HT-29 (cell line): Measurements from ENCODE around the gene SPATA31C2. TPM values are rescaled to one million over a fixed set of nuclear protein-coding genes. Genes with fewer than 3 reads are reported as not detected.
"Not testable (repeated sequence)": the region's sequence is repeated elsewhere in the genome, so short reads cannot be mapped to it uniquely, and the experiment has no call there.

ENCODE experiments used
- DNase-seq: peaks from one replicate; pipeline ENCODE4 v3.0.0-alpha.2; 2015; ENCODE audit warnings: low spot score
- total RNA-seq: library from RNA; depleted of rRNA; stranded (reverse); fragments of >200 nt; shearing (Covaris generic); gene quantifications from 2 replicates; pipeline ENCODE4 v1.2.3, GENCODE V29; 2014; rRNA removed

The SPATA31C2 gene
- total RNA-seq, 1 experiment from 2014 or later, result not detected

DNA sequence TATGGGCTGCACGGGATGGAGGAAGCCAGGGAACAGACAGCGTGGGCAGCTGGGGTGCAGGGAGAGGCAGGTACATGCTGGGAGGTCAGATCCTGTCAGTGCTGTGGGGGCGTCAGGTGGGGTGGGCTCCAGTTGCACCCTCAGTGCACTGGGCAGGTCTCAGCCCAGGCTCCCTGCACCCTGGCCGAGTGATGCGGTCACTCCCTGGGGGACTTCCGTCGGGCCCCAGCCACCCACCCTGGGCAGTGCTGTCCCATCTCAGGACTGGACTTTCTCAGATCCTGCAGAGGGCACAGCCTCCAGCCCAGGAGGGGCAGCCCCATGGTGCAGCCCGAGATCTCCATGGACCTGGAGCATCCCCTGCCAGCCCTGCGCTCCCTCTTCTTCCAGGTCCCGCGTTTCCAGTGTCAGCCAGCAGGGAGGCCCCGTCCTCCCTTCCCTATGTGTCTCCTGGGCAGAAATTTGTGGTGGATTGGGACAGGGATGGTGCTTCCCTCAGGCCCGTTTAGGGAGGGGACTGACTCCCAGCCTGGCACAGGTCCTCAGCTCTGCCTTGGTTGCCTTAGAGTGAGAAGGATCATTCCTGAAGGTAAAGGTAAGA is 10.5 kb downstream of the SPATA31C2 start:
- DNase-seq, result not testable (repeated sequence)

DNA sequence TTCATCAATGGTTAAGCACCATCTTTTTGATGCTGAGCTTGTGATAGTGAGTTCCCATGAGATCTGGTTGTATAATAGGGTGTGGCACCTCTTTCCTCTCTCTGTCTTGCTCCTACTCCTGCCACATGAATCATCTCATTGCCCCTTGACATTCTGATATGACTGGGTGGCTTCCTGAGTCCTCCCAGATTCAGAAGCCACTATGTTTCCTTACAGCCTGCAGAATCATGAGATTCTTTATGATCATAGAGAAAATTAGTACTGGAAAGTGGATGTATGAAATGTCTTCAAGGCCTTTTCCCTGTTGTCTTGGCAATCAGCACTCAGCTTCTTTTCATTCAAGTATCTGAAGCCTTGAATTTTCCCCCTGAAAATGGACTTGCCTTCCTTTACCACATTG is 14.9 kb downstream of the SPATA31C2 start:
- not testable (repeated sequence) for DNase-seq

DNA sequence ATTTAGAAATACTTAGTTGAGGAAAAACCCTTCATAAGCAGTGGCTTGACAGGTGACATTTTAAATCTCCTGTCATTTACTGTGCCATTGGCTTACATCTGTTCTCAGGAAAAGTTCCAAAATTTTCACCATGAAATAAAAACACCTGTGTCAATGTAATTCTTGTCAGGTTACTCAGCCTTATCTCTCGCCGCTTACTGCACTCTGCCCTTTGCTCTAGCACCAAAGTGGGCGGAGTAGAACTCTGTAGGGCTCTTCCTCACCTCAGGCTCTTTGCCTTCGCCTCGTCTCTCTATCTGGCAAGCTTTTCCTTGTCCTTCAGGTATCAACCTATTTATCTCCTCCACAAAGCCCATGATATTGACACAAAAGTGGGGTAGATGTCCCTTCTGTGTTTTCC is 20.2 kb downstream of the SPATA31C2 start:
- DNase-seq, result not testable (repeated sequence)

DNA sequence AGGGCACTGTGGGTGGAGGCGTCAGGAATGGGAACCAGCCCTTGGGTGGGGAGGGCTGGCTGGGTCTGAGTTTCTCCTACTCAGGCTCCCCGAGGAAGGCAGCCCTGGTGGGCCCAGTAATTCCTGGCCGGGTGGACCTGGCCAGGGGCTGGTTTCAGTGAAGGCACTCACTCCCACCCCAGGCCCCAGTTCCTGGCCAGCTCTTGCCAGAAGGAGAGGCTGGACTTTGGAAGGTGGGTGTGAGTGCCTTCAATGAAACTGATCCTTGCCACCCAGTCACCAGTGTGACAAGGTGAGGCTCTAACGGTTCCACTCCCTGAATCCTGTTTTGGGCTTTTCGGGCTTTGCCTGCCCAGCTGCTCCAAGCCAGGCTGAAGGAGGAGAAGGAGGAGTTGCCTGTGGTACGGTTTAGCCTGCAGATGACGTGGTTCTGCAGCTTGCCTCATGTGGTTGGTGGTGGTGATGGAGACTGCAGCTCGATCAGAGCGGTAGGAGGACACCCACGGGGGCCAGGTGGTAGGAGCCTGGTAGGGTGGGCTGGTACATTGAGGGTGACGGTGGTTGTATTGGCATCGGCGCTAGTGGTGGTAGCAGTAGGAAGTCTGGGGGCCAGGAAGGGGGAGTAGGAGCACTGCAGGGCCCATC is 23.2 kb downstream of the SPATA31C2 start:
- not testable (repeated sequence) for DNase-seq

DNA sequence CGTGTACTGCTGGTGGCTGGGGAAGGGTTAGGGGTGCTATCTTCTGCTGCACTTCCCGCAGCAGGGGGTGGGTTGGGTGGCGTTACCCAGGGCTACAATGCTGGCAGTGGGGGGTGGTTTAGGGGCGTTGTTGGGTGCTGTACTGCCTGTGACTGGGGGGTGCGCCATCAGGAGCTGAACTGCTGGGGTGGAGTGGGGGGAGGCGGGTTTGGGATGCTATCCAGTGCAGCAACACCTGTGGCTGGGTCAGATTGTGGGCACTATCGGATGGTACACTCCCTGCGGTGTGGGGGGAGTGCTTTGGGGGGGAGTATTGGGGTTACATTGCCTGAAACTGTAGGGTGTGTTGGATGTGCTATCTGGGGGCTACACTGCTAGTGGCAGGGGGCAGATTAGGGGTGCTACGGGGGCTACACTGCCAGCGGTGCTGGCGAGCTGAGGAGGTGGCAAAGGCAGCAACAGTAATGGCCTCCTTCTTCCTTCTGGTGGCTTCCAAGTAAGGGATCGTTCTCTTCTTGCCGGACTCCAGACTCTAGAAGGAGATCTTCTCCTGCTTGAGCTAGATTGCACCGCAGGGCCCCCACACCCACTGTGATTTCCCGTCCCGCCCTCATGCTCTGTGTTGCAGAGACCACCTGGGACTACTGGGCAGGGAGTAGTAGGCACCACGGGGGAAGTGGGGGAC is 23.9 kb downstream of the SPATA31C2 start:
- DNase-seq, result not testable (repeated sequence)

DNA sequence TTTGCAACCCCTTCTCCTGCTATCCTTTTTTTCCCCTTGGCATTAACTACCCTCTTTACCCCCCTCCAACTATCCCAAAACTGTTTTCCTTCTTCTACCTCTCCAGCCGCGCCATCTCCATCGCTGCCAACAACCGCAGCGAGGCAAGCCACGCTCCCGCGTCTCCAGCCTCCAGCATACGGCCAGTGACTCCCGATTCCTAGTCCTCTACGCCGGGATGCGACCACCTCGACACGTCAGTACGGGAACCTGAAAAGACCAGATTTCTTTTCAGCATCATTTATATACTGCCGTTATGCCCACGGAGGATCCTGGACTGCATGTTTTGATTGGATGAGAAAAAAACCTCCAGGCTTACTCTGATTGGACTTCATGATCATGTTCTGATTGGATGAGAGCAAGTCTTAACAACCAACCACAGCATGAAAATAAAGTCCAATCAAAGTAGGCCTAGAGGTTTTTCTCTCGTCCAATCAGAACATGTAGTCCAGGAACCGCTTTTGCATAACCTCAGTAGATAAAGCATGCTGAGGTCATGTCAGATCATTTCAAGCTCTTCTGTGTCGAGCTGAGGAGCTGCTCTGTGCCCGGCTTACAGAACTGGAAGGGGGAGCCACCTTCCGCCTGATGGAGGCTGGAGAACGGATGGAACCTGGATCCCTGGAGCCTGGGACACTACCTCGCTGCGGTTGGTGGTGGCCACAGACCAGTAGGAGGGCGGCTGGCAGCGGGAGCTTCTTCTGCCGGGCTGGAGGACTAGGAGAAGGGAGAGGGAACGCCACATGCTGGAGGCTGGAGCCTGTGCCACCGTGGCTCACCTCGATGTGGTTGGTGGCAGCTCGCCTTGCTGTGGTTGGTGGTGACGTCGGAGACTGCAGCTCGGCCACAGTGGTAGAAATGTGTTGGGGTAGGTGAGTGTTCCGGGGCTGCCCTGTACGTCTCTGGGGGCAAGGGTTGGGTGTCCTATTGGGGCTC is 24.8 kb downstream of the SPATA31C2 start:
- not testable (repeated sequence) for DNase-seq

DNA sequence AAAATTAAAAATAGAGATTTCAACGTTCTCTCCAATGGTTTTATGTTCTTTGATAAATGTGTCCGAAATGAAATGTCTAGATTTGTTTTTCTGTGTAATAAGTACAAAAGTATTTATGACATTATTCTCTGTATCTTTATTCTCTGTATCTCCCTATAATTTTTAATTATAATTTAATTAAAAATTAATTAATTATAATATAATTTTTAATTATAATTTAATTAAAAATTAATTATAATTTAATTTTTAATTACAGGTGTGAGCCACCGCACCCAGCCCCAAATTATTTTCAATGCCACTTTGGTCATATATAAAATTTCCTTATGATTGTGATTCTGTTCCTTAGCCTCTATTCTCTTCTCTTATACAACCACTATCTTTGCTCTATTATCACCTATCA is 28.2 kb downstream of the SPATA31C2 start:
- DNase-seq, result no peak

DNA sequence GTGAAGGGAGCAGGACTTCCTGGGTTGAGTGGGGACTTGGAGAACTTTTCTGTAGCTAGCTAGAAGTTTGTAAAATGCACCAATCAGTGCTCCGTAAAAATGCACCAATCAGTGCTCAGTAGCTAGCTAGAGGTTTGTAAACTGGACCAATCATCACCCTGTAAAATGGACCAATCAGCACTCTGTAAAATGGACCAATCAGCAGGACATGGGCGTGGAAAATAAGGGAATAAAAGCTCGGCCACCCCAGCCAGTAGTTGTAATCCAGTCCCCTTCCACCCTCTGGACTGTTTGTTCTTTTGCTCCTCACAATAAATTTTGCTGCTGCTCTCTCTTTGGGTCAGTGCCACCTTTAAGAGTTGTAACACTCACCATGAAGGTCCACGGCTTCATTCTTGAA is 29.5 kb downstream of the SPATA31C2 start:
- DNase-seq, result no peak

DNA sequence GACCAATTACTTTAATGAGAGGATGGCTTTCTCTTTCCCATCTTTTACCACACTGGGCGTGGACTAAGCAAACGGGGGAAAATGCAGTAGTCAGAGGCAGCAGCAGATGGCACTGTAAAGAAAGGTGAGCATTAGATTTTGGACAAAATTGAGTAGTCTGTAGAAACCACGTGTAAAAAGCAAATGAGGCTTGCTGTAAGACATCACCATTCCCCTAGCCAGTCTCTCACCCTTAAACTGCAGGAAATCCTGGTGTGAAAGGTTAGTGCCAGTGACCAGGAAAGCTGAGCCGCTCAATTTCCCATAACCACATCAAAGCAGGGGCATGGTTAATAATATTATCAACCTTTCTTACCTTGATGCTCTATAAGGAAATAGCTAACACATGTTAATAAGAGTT is 31.8 kb downstream of the SPATA31C2 start:
- peak; percentile 42 for DNase-seq

DNA sequence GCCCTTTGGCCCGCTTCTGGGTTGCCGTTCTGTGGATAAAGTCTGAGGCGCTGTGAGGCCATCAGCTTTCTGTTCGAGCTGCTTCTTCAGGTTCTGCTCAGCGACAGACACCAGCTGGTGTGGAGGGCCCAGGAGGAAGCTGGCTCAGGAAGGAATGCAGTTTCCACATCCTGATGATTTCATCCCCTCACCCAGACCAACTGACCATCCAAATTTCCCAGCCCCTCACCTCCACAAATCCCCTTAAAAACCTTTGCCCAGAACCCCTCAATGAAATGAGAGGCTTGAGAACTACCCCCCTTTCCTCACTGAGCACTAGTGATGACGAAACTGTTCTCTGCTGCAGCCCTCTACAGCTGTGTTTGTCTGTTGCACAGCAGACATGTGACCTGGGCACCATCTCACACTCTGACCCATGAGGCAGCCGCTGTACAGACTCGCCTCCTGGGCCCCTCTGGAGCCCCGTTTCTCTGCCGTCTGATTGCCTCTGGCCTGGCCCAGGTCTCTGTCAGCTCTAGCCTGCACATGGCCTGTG is 45.4 kb downstream of the SPATA31C2 start:
- no peak for DNase-seq

DNA sequence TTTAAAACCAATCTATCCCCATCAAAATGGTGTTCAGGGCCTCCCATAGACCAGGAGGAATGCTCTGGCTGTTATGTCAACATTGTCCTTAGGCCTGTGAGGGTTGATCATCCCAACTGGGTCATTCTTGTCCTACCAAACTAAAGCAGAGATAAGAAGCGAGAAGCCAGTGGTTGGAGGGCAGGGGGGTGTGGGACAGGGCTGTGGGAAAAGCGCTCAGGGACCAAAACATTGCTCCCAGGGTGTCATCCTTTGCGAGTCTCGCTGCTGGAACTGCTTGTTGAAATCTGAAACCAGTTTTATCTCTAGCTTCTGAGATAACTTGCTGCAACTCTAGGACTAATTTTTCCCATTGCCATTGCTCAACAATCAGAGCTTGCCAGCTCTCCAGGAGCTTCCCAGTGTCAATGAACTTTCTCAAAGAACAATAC is 48.1 kb downstream of the SPATA31C2 start:
- no peak for DNase-seq

DNA sequence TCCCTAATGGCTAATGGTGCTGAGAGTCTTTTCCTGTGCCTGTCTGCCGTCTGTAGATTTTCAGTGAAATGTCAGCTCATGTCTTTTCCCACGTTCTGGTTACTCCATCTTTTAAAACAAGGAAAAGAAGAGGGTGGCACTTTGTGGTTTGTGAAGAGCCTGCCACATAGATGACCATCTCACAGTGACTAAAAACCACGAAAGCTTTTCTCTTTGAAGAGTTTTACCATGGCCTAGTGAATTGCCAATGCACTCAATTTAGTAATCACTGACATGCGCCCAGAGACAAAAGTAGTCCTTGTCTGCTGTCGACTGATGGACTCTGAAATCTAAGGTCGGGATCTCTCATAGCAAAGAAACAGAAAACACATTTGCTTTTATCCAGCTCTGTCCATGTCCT is 50.4 kb downstream of the SPATA31C2 start:
- no peak for DNase-seq

DNA sequence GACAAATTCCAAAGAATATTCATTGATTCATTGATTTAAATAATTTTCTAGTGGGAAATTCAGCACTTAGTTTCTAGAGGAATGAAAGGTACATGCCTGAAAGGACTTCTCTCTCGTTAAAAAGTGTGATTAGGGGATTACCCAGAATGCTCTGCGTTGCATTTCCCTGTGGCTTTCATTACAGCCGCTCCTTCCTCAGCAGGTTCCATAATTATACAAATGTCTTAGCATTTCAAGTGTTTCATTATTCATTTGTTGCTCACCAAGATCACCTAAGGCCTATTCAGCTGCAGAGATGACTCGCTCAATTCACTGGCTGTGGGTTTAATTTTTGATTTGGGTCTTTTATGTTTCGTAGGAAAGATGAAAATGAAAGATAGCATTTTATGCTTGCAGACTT is 52.8 kb downstream of the SPATA31C2 start:
- no peak for DNase-seq

DNA sequence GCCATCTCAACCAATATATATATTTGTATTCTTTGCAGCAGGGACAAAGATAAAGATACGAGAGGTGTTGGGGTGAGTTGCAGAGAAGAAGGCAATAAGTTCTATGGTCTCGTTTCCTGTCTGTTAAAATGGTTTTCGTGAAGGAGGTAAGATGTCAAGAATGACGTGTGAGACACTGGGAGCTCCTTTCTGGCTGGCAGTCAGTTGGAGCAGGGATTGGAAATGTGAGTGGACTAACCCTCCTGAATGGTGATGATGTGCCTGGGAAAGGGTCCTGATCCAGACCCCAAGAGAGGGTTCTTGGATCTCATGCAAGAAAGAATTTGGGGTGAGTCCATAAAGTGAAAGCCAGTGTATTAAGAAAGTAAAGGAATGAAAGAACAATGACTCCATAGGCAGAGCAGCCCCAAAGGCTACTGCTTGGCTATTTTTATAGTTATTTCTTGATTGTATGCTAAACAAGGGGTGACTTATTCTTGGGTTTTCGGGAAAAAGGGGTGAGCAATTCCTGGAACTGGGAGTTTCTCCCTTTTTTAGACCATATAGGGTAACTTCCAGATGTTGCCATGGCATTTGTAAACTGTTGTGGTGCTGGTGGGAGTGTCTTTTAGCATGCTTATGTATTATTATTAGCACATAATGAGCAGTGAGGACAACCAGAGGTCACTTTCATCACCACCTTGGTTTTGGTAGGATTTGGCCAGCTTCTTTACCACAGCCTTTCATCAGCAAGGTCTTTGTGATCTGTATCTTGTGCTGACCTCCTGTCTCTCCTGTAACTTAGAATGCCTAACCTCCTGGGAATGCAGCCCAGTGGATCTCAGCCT is 53.7 kb downstream of the SPATA31C2 start:
- no peak for DNase-seq

Other genes with a start within 250 kb of the SPATA31C2 start
- gene SPATA31C1, start 220.5 kb downstream of the SPATA31C2 start, total RNA-seq, result not detected in 2 replicates
- gene CDK20, start 163.9 kb downstream of the SPATA31C2 start, total RNA-seq, result 5.8 and 6.2 TPM in 2 replicates
- gene SPIN1, start 250.0 kb upstream of the SPATA31C2 start, total RNA-seq, result 20.8 and 30.8 TPM in 2 replicates